SU-DHL-6 (cell line): ENCODE data around the gene TTYH3.

Experiments used
- H2AFZ ChIP-seq: fragments of 200-600 bp; sonication (generic); 2 replicates; pipeline ENCODE4 v1.6.1; 2014; ENCODE audit warnings: low read depth, mild to moderate bottlenecking, moderate library complexity, mixed read lengths, antibody characterized with exemption, low read length; ENCODE audit not compliant: severe bottlenecking
- H3F3A ChIP-seq: fragments of 200-600 bp; shearing (Covaris generic); 2 replicates; pipeline ENCODE4 v1.6.0; 2016; ENCODE audit warnings: antibody characterized with exemption, mild to moderate bottlenecking; ENCODE audit not compliant: insufficient read depth
- H3K27ac ChIP-seq: fragments of 200-600 bp; sonication (generic); 2 replicates; pipeline ENCODE4 v1.5.1; 2016; ENCODE audit warnings: low read depth, mild to moderate bottlenecking, low read length, moderate library complexity, mixed read lengths
- H3K27me3 ChIP-seq: fragments of 200-600 bp; sonication (generic), shearing (Covaris generic); 2 replicates; pipeline ENCODE4 v1.6.0; 2014; ENCODE audit warnings: mild to moderate bottlenecking, low read length
- H3K36me3 ChIP-seq: fragments of 200-600 bp; sonication (generic); 2 replicates; pipeline ENCODE4 v1.6.1; 2014; ENCODE audit warnings: mild to moderate bottlenecking, low read length, mixed read lengths
- H3K4me2 ChIP-seq: fragments of 300-600, 200-600 bp; shearing (Covaris generic), sonication (generic); 2 replicates; pipeline ENCODE4 v1.6.0; 2014; ENCODE audit warnings: low read length, low read depth, mild to moderate bottlenecking; ENCODE audit not compliant: poor library complexity, severe bottlenecking
- H3K4me3 ChIP-seq: fragments of 200-600 bp; sonication (generic); 2 replicates; pipeline ENCODE4 v1.5.1; 2014; ENCODE audit warnings: antibody characterized with exemption, low read length, mild to moderate bottlenecking, mixed read lengths; ENCODE audit not compliant: insufficient read depth, poor library complexity, severe bottlenecking
- H3K79me2 ChIP-seq: fragments of 200-600 bp; sonication (generic); 2 replicates; pipeline ENCODE4 v1.6.1; 2014; ENCODE audit warnings: mild to moderate bottlenecking, low read length, moderate library complexity; ENCODE audit not compliant: insufficient read depth
- H3K9ac ChIP-seq: fragments of 200-600 bp; sonication (generic); 2 replicates; pipeline ENCODE4 v1.7.0; 2014; ENCODE audit warnings: mild to moderate bottlenecking, low read length
- H3K9me2 ChIP-seq: fragments of 200-600 bp; sonication (generic); replicated peaks from 2 replicates; pipeline ENCODE4 v1.6.1; 2014; ENCODE audit warnings: low read length; ENCODE audit not compliant: insufficient read depth
- H3K9me3 ChIP-seq: fragments of 200-600 bp; sonication (generic); 2 replicates; pipeline ENCODE4 v1.6.1; 2014; ENCODE audit warnings: low read length, mixed read lengths; ENCODE audit not compliant: insufficient read depth
- H4K20me1 ChIP-seq: fragments of 200-600 bp; sonication (generic); 2 replicates; pipeline ENCODE4 v1.6.1; 2014; ENCODE audit warnings: low read depth, mild to moderate bottlenecking, antibody characterized with exemption, low read length, moderate library complexity, mixed read lengths
- CTCF ChIP-seq: fragments of 200-600 bp; sonication (generic); IDR thresholded peaks from one replicate; pipeline ENCODE4 v1.5.1; 2017; ENCODE audit warnings: antibody characterized with exemption, mild to moderate bottlenecking, low read length, moderate library complexity; ENCODE audit not compliant: insufficient read depth, poor library complexity, severe bottlenecking
- EZH2phosphoT487 ChIP-seq: fragments of 200-600 bp; sonication (generic), shearing (Covaris generic); conservative IDR thresholded peaks from 2 replicates; pipeline ENCODE4 v1.6.1; 2018; ENCODE audit warnings: mild to moderate bottlenecking, antibody characterized with exemption, low read length, moderate library complexity, mixed read lengths

TTYH3 gene

GRCh38 chr7:2687881-2688318, 56.1 kb downstream of the TTYH3 start, which contains the start of gene AMZ1:
AMZ1 (plus strand) TSS chr7:2688202; CDS start chr7:2700452, 12,250 bp downstream.
- Histone ChIP-seq H3K79me2 (no peaks in the 10 kb centered on the region), H3F3A (no peaks in the 10 kb centered on the region), H3K4me2 (peak within 1 kb of the TSS; percentile 16), H3K9ac (no peak within 1 kb of the TSS), H3K27ac (no peak within 1 kb of the TSS), H4K20me1 (no peaks in the 10 kb centered on the region), H2AFZ (no peak within 1 kb of the TSS), H3K36me3 (no peaks in the 10 kb centered on the region), H3K9me2 (no peaks in the 10 kb centered on the region), H3K9me3 (no peaks in the 10 kb centered on the region), H3K27me3 (no peaks in the 10 kb centered on the region), H3K4me3 (no peak within 1 kb of the TSS)
- no peak for TF ChIP-seq CTCF
- TF ChIP-seq EZH2phosphoT487 = no peak

- no peak overlapping the region for H3K27ac ChIP-seq
- no peak overlapping the region for H2AFZ ChIP-seq
- no peak overlapping the region for H3K4me3 ChIP-seq
- no peaks in the 10 kb centered on the region for H3K27me3 ChIP-seq
- no peak for TF ChIP-seq CTCF
- no peak for TF ChIP-seq EZH2phosphoT487
- H3K36me3 ChIP-seq = no peaks in the 10 kb centered on the region
- H3K4me2 ChIP-seq = peak overlapping the region; percentile 16
- no peaks in the 10 kb centered on the region for H4K20me1 ChIP-seq
- no peaks in the 10 kb centered on the region for H3K9me2 ChIP-seq
- no peaks in the 10 kb centered on the region for H3K9me3 ChIP-seq
- no peak overlapping the region for H3K9ac ChIP-seq
- H3F3A ChIP-seq = no peaks in the 10 kb centered on the region
- no peaks in the 10 kb centered on the region for H3K79me2 ChIP-seq
These were observed 56.9 kb downstream of the TTYH3 start for GRCh38 chr7:2688409-2689342.

DNA sequence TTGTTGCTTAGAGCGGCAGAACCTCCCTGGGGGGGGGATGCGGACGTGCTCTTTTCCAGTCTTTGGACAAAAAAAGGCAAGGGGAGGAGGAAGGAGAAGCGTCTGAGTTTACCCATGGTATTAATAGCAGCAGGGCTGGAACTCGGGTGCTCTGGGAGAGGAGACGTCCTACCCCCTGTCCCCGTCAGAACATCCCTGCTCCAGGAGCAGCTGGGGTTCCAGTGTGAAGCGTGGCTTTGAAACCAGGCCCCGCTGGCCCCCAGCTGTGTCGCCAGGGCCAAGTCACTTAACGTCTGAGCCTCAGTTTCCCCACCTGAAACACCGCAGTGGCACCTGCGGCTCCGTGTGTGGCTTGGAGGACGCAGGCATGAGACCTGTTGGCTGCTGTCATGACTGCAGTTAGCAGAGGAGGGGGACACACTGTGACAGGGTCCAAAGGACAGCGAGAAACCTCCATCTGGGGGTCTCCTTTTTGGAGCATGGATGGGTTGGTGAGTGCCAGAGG, 57.6 kb downstream of the TTYH3 start:
- Histone ChIP-seq H2AFZ (no peak overlapping the region), H4K20me1 (no peaks in the 10 kb centered on the region), H3K4me3 (no peak overlapping the region), H3K27ac (no peak overlapping the region), H3K36me3 (no peaks in the 10 kb centered on the region), H3K79me2 (no peaks in the 10 kb centered on the region), H3K9me3 (no peaks in the 10 kb centered on the region), H3K9me2 (no peaks in the 10 kb centered on the region), H3K27me3 (no peaks in the 10 kb centered on the region), H3K4me2 (peak overlapping the region; percentile 16), H3F3A (no peaks in the 10 kb centered on the region), H3K9ac (no peak overlapping the region)
- TF ChIP-seq CTCF (no peak), EZH2phosphoT487 (no peak)
